ENCODE data around the gene HCK.
"Not testable (repeated sequence)": the region's sequence is repeated elsewhere in the genome, so short reads cannot be mapped to it uniquely, and the experiment has no call there.

Gene HCK

GRCh38 chr20:32098786-32099185 lies 46.7 kb downstream of the HCK start:
- no peak for DNase-seq (ENCODE audit: low read depth in 2 of 2)

- DNase-seq (ENCODE audit: low read depth in 2 of 2): no peak
Observed at GRCh38 chr20:32108814-32109391, 56.9 kb downstream of the HCK start.

GRCh38 chr20:32109392-32110172 lies 57.5 kb downstream of the HCK start, which contains the start of gene TM9SF4:
TSS of gene TM9SF4 (plus strand) at chr20:32109714. CDS start at chr20:32109741, 27 bp downstream.
- DNase-seq (ENCODE audit: low read depth in 2 of 2): peak; percentile 77 to 79

- no peak for DNase-seq (ENCODE audit: low read depth in 2 of 2)
Observed at GRCh38 chr20:32110173-32110704, 58.2 kb downstream of the HCK start.

- DNase-seq (ENCODE audit: low read depth in 2 of 2): no peak
Observed at GRCh38 chr20:32110727-32111126, 58.7 kb downstream of the HCK start.

GRCh38 chr20:32111156-32111686 lies 59.2 kb downstream of the HCK start:
- no peak for DNase-seq (ENCODE audit: low read depth in 2 of 2)

- no peak for DNase-seq (ENCODE audit: low read depth in 2 of 2)
Observed at GRCh38 chr20:32111753-32112152, 59.7 kb downstream of the HCK start.

- DNase-seq (ENCODE audit: low read depth in 2 of 2): no peak
Observed at GRCh38 chr20:32112841-32113240, 60.8 kb downstream of the HCK start.

GRCh38 chr20:32113591-32114260 lies 61.7 kb downstream of the HCK start:
- no peak for DNase-seq (ENCODE audit: low read depth in 2 of 2)

- no peak for DNase-seq (ENCODE audit: low read depth in 2 of 2)
Observed at GRCh38 chr20:32114305-32114960, 62.4 kb downstream of the HCK start.

GRCh38 chr20:32115211-32115767 lies 63.2 kb downstream of the HCK start:
- no peak for DNase-seq (ENCODE audit: low read depth in 2 of 2)

GRCh38 chr20:32116079-32116521 lies 64.1 kb downstream of the HCK start:
- no peak for DNase-seq (ENCODE audit: low read depth in 2 of 2)

- not testable (repeated sequence) for DNase-seq (ENCODE audit: low read depth in 2 of 2)
Observed at GRCh38 chr20:32116796-32117195, 64.8 kb downstream of the HCK start.

- DNase-seq (ENCODE audit: low read depth in 2 of 2): not testable (repeated sequence)
Observed at GRCh38 chr20:32118427-32118826, 66.4 kb downstream of the HCK start.

GRCh38 chr20:32119734-32120133 lies 67.7 kb downstream of the HCK start:
- no peak for DNase-seq (ENCODE audit: low read depth in 2 of 2)

GRCh38 chr20:32121908-32122307 lies 69.9 kb downstream of the HCK start:
- DNase-seq (ENCODE audit: low read depth in 2 of 2): not testable (repeated sequence)

GRCh38 chr20:32123088-32123487 lies 71.0 kb downstream of the HCK start:
- no peak for DNase-seq (ENCODE audit: low read depth in 2 of 2)

- no peak for DNase-seq (ENCODE audit: low read depth in 2 of 2)
Observed at GRCh38 chr20:32124916-32125454, 72.9 kb downstream of the HCK start.

- no peak for DNase-seq (ENCODE audit: low read depth in 2 of 2)
Observed at GRCh38 chr20:32125506-32125905, 73.5 kb downstream of the HCK start.

GRCh38 chr20:32126919-32127318 lies 74.9 kb downstream of the HCK start:
- no peak for DNase-seq (ENCODE audit: low read depth in 2 of 2)

GRCh38 chr20:32127347-32127746 lies 75.3 kb downstream of the HCK start:
- no peak for DNase-seq (ENCODE audit: low read depth in 2 of 2)

Measured in activated CD8-positive, alpha-beta memory T cell treated with anti-CD3 and anti-CD28 coated beads for 4 hours (primary cell).